OCI-LY1 (cell line): ENCODE data around the gene NCR1.
"Not testable (repeated sequence)": the region's sequence is repeated elsewhere in the genome, so short reads cannot be mapped to it uniquely, and the experiment has no call there.

Experiments used
- H2AFZ ChIP-seq: fragments of 200-600 bp; sonication (generic), shearing (Covaris generic); 2 replicates; pipeline ENCODE4 v1.6.0; 2014; ENCODE audit warnings: antibody characterized with exemption, mild to moderate bottlenecking, low read length
- H3F3A ChIP-seq: fragments of 200-600 bp; sonication (generic), shearing (Covaris generic); 2 replicates; pipeline ENCODE4 v1.6.0; 2014; ENCODE audit warnings: mild to moderate bottlenecking, antibody characterized with exemption, low read length, moderate library complexity; ENCODE audit not compliant: insufficient read depth
- H3K27ac ChIP-seq: fragments of 200-600 bp; sonication (generic); 2 replicates; pipeline ENCODE4 v1.5.1; 2014; ENCODE audit warnings: low read length, mixed run types, mild to moderate bottlenecking, low read depth; ENCODE audit not compliant: poor library complexity, severe bottlenecking
- H3K27me3 ChIP-seq: fragments of 200-600 bp; sonication (generic); 2 replicates; pipeline ENCODE4 v1.6.0; 2014; ENCODE audit warnings: antibody characterized with exemption, mild to moderate bottlenecking, low read length, moderate library complexity; ENCODE audit not compliant: insufficient read depth
- H3K36me3 ChIP-seq: fragments of 200-600 bp; sonication (generic); 2 replicates; pipeline ENCODE4 v1.6.1; 2014; ENCODE audit warnings: mild to moderate bottlenecking, antibody characterized with exemption, low read length, moderate library complexity, mixed read lengths; ENCODE audit not compliant: insufficient read depth
- H3K4me1 ChIP-seq: fragments of 200-600 bp; sonication (generic); 2 replicates; pipeline ENCODE4 v1.5.1; 2014; ENCODE audit warnings: mild to moderate bottlenecking, low read length, moderate library complexity; ENCODE audit not compliant: insufficient read depth, severe bottlenecking
- H3K4me2 ChIP-seq: fragments of 200-600 bp; sonication (generic), shearing (Covaris generic); 2 replicates; pipeline ENCODE4 v1.6.1; 2014; ENCODE audit warnings: low read length
- H3K4me3 ChIP-seq: fragments of 200-600 bp; sonication (generic); 2 replicates; pipeline ENCODE4 v1.5.1; 2014; ENCODE audit warnings: low read length, low read depth, mild to moderate bottlenecking, mixed read lengths; ENCODE audit not compliant: poor library complexity, severe bottlenecking
- H3K79me2 ChIP-seq: fragments of 200-600 bp; shearing (Covaris generic); 2 replicates; pipeline ENCODE4 v1.6.1; 2016; ENCODE audit warnings: mixed run types, low read length, mixed read lengths; ENCODE audit not compliant: insufficient read depth
- H3K9ac ChIP-seq: fragments of 200-600 bp; sonication (generic), shearing (Covaris generic); 2 replicates; pipeline ENCODE4 v1.6.1; 2014; ENCODE audit warnings: mild to moderate bottlenecking, low read length, mixed read lengths
- H3K9me2 ChIP-seq: fragments of 200-600 bp; sonication (generic), shearing (Covaris generic); 2 replicates; pipeline ENCODE4 v1.6.1; 2014; ENCODE audit warnings: low read depth, mild to moderate bottlenecking, low read length, mixed read lengths
- H3K9me3 ChIP-seq: fragments of 200-600 bp; shearing (Covaris generic); 2 replicates; pipeline ENCODE4 v1.6.1; 2014; ENCODE audit warnings: low read length, mixed read lengths
- H4K20me1 ChIP-seq: fragments of 200-600 bp; sonication (generic), shearing (Covaris generic); 2 replicates; pipeline ENCODE4 v1.6.0; 2016; ENCODE audit warnings: mild to moderate bottlenecking, low read length; ENCODE audit not compliant: insufficient read depth
- CTCF ChIP-seq: fragments of 200-600 bp; sonication (generic), shearing (Covaris generic); IDR thresholded peaks from 2 replicates; pipeline ENCODE4 v1.5.1; 2017; ENCODE audit warnings: mild to moderate bottlenecking, antibody characterized with exemption, low read length, moderate library complexity, mixed read lengths
- EZH2 ChIP-seq: fragments of 200-600 bp; sonication (generic), shearing (Covaris generic); IDR thresholded peaks from 2 replicates; pipeline ENCODE4 v1.8.0; 2017; ENCODE audit warnings: borderline replicate concordance, mixed run types, mild to moderate bottlenecking, antibody characterized with exemption, low read length, moderate library complexity, mixed read lengths

The NCR1 gene, protein sequence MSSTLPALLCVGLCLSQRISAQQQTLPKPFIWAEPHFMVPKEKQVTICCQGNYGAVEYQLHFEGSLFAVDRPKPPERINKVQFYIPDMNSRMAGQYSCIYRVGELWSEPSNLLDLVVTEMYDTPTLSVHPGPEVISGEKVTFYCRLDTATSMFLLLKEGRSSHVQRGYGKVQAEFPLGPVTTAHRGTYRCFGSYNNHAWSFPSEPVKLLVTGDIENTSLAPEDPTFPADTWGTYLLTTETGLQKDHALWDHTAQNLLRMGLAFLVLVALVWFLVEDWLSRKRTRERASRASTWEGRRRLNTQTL

DNA sequence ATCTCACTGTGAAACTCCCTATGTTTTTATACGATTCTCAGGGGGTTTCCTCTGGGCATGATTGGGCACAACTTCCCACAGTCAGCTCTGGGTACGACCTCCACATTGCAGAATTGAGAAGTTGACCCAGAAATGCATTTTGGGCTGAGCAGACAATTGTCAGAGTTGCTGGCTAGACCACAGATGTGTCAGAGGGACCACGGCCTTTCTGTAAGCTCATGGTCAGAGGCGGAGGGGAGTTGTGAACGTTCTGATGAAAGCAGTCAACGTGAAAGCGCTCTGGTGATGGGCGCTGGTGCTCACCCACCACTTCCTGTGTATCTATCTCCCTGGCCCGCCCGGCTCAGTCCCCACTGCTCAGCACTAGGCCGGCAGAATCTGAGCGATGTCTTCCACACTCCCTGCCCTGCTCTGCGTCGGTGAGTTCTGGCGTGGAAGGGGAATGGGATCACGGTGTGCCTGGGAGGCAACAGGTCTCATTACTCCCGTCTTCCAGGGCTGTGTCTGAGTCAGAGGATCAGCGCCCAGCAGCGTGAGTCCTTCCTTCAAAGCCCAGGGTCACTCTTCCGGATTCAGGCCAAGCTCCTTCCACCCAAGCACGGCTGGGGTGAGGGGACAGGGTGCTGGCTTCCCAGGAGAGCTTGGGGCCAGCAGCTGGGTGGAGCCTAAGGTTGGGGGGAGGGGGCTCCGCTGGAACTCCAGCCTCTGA lies at the start of gene NCR1:
Gene NCR1, plus strand, starts transcription at position 346 of the 709 bp plus-strand sequence. Its CDS starts 40 bp downstream, at position 386.
- no peak within 1 kb of the TSS for H3K4me3 ChIP-seq
- no peaks in the 10 kb centered on the region; the same call in 1 of the 2 replicates for H3K36me3 ChIP-seq
- H3K27ac ChIP-seq = no peak within 1 kb of the TSS
- peaks cover 11% of the 10 kb centered on the region for H3K4me1 ChIP-seq
- no peaks in the 10 kb centered on the region for H4K20me1 ChIP-seq
- no peak within 1 kb of the TSS for H3K9ac ChIP-seq
- no peak within 1 kb of the TSS; the same call in 1 of the 2 replicates for H3K4me2 ChIP-seq
- TF ChIP-seq CTCF (no peak), EZH2 (no peak)
- no peaks in the 10 kb centered on the region for H3K9me2 ChIP-seq
- H3K27me3 ChIP-seq = no peaks in the 10 kb centered on the region
- H2AFZ ChIP-seq = peak within 1 kb of the TSS; percentile 56; the same call in 1 of the 2 replicates
- no peaks in the 10 kb centered on the region for H3K79me2 ChIP-seq
- H3K9me3 ChIP-seq = no peaks in the 10 kb centered on the region
- H3F3A ChIP-seq = no peaks in the 10 kb centered on the region

DNA sequence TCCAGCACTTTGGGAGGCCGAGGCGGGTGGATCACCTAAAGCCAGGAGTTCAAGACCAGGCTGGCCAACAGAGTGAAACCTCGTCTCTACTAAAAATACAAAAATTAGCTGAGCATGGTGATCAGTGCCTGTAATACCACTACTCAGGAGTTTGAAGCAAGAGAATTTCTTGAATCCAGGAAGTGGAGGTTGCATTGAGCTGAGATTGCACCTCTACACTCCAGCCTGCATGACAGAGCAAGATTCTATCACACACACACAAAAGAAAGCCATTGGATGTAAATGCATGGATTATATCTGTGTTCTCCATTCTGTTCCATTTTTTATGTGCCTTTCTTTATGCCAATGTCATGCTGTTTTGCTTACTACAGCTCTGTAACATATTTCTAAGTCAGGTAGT lies 47.5 kb upstream of the NCR1 start:
- not testable (repeated sequence) for H3K9me2 ChIP-seq, H3K9ac ChIP-seq, H3K27me3 ChIP-seq, H3K9me3 ChIP-seq, H4K20me1 ChIP-seq, H3K27ac ChIP-seq, H3K4me3 ChIP-seq, H3K4me1 ChIP-seq, H3F3A ChIP-seq, H3K4me2 ChIP-seq, H3K79me2 ChIP-seq, H3K36me3 ChIP-seq, H2AFZ ChIP-seq

- H3K36me3 ChIP-seq, H3K4me2 ChIP-seq, H4K20me1 ChIP-seq, H3F3A ChIP-seq, H3K9me3 ChIP-seq, H3K9me2 ChIP-seq, H3K27ac ChIP-seq, H2AFZ ChIP-seq, H3K9ac ChIP-seq, H3K27me3 ChIP-seq, H3K4me3 ChIP-seq, H3K79me2 ChIP-seq, H3K4me1 ChIP-seq: not testable (repeated sequence)
These were observed 46.5 kb upstream of the NCR1 start for GRCh38 chr19:54859421-54859820.

DNA sequence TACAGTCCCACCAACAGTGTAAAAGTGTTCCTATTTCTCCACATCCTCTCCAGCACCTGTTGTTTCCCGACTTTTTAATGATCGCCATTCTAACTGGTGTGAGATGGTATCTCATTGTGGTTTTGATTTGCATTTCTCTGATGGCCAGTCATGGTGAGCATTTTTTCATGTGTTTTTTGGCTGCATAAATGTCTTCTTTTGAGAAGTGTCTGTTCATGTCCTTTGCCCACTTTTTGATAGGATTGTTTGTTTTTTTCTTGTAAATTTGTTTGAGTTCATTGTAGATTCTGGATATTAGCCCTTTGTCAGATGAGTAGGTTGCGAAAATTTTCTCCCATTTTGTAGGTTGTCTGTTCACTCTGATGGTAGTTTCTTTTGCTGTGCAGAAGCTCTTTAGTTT lies 42.5 kb upstream of the NCR1 start:
- H3K4me2 ChIP-seq, H4K20me1 ChIP-seq, H3K4me1 ChIP-seq, H3K4me3 ChIP-seq, H3K9ac ChIP-seq, H3K9me2 ChIP-seq, H3K27ac ChIP-seq, H3K27me3 ChIP-seq, H3K36me3 ChIP-seq, H3K79me2 ChIP-seq, H3F3A ChIP-seq, H3K9me3 ChIP-seq, H2AFZ ChIP-seq: not testable (repeated sequence)
